ENCODE data around the gene C1QTNF12.

C1QTNF12 gene

GRCh38 chr1:1194723-1195122, 51.8 kb downstream of the C1QTNF12 start:
- H3K27ac ChIP-seq = no peak overlapping the region
- TF ChIP-seq ZFX (IDR thresholded peaks at IDR 0.05) (no peak), CTCF (conservative IDR thresholded peaks at IDR 0.05) (no peak)

Measured in C4-2B (cell line).